Measurements from ENCODE around the gene TTYH2. TPM values are rescaled to one million over a fixed set of nuclear protein-coding genes. Genes with fewer than 3 reads are reported as not detected.

Gene TTYH2
- total RNA-seq, 1 experiment from 2014 or later: 1.5 TPM

DNA sequence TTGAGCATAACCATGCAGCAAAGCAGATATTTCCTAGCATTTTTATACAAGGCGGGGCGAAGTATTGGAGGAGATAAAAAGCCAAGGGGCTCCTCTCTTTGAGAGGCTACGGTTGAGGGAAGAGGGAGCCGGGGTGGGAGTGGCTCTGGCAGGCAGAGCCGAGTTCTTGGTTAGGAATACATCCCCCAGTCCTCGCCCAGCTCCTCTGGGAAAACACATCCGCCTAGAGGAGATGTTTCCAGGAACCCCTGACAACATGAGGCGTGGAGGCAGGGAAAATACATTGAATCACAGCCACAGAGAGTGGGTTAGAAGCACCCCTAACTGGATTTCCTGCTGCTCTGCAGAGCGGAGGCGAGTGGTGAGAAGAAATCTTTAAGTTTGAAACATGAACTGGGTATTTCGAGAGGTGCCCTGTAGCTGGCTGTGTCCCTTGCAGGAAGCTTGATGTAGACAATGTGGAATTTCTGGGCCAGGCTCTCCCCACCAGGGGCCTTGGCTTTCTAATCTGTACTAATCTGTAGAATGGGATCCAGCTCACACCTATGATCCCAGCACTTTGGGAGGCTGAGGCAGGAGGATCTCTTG is 27.3 kb downstream of the TTYH2 start:
- TF ChIP-seq, protein P1, sequence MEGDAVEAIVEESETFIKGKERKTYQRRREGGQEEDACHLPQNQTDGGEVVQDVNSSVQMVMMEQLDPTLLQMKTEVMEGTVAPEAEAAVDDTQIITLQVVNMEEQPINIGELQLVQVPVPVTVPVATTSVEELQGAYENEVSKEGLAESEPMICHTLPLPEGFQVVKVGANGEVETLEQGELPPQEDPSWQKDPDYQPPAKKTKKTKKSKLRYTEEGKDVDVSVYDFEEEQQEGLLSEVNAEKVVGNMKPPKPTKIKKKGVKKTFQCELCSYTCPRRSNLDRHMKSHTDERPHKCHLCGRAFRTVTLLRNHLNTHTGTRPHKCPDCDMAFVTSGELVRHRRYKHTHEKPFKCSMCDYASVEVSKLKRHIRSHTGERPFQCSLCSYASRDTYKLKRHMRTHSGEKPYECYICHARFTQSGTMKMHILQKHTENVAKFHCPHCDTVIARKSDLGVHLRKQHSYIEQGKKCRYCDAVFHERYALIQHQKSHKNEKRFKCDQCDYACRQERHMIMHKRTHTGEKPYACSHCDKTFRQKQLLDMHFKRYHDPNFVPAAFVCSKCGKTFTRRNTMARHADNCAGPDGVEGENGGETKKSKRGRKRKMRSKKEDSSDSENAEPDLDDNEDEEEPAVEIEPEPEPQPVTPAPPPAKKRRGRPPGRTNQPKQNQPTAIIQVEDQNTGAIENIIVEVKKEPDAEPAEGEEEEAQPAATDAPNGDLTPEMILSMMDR (conservative IDR thresholded peaks at IDR 0.05): no peak
- TF ChIP-seq EZH2 (IDR thresholded peaks at IDR 0.05; ENCODE audit: low read depth): no peak
- no peaks in the 10 kb centered on the region for H3K4me1 ChIP-seq (replicated peaks; ENCODE audit: insufficient read depth)
- H3K36me3 ChIP-seq (ENCODE audit: low read depth): no peaks in the 10 kb centered on the region
- POLR2A ChIA-PET (ENCODE audit: unreplicated experiment): no interaction called here
- H2AFZ ChIP-seq: no peak overlapping the region
- no peaks in the 10 kb centered on the region for H3K79me2 ChIP-seq (ENCODE audit: low read depth)
- no peaks in the 10 kb centered on the region for H3K9me3 ChIP-seq (ENCODE audit: insufficient read depth, low read depth)
- H4K20me1 ChIP-seq (ENCODE audit: insufficient read depth): no peaks in the 10 kb centered on the region
- intact Hi-C loops (cut with micrococcal nuclease; ENCODE audit: unreplicated experiment): no loop called here
- peaks cover 90% of the 10 kb centered on the region for H3K27me3 ChIP-seq (ENCODE audit: insufficient read depth, low read depth)
- no peaks in the 10 kb centered on the region for H3K9me2 ChIP-seq (ENCODE audit: insufficient read depth)
- no peaks in the 10 kb centered on the region for H3F3A ChIP-seq (ENCODE audit: insufficient read depth, low read depth)
- no peak overlapping the region for H3K27ac ChIP-seq
- no peak overlapping the region for H3K4me3 ChIP-seq
- no TSS peak for BruUV-seq (replicated peaks)
- no peak for DNase-seq
- CTCF ChIA-PET: no interaction called here
- H3K4me2 ChIP-seq: no peak overlapping the region

DNA sequence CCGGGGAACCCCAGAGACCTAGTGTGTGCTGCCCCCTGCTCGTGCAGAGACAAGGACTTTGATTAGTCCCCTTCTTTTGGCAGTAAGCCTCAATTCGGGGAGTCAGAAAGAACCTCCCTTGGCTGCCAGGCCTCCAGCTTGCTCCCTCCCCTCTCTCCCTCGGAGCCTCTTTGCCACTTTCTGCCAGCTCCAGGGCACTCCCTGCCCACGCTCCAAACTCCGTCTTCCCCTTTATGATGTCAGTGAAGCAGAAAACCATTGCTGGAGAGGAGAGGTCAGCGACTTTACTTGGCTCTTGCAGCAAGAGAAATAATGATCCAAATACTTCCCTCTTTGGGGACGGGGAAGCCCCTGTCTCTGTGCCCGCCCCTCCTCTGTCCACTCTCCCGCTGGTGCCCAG is 28.1 kb downstream of the TTYH2 start:
- Histone ChIP-seq H3K4me1 (replicated peaks; ENCODE audit: insufficient read depth) (no peaks in the 10 kb centered on the region), H4K20me1 (ENCODE audit: insufficient read depth) (no peaks in the 10 kb centered on the region), H2AFZ (no peak overlapping the region), H3K27me3 (ENCODE audit: insufficient read depth, low read depth) (peaks cover 91% of the 10 kb centered on the region), H3K36me3 (ENCODE audit: low read depth) (no peaks in the 10 kb centered on the region), H3K27ac (no peak overlapping the region), H3F3A (ENCODE audit: insufficient read depth, low read depth) (no peaks in the 10 kb centered on the region), H3K4me3 (no peak overlapping the region), H3K9me2 (ENCODE audit: insufficient read depth) (no peaks in the 10 kb centered on the region), H3K79me2 (ENCODE audit: low read depth) (no peaks in the 10 kb centered on the region), H3K9me3 (ENCODE audit: insufficient read depth, low read depth) (no peaks in the 10 kb centered on the region), H3K4me2 (no peak overlapping the region)
- CTCF ChIA-PET: no interaction called here
- DNase-seq: no peak
- no TSS peak for BruUV-seq (replicated peaks)
- TF ChIP-seq, protein P1 (conservative IDR thresholded peaks at IDR 0.05): no peak
- intact Hi-C loops (cut with micrococcal nuclease; ENCODE audit: unreplicated experiment): no loop called here
- POLR2A ChIA-PET (ENCODE audit: unreplicated experiment): no interaction called here

DNA sequence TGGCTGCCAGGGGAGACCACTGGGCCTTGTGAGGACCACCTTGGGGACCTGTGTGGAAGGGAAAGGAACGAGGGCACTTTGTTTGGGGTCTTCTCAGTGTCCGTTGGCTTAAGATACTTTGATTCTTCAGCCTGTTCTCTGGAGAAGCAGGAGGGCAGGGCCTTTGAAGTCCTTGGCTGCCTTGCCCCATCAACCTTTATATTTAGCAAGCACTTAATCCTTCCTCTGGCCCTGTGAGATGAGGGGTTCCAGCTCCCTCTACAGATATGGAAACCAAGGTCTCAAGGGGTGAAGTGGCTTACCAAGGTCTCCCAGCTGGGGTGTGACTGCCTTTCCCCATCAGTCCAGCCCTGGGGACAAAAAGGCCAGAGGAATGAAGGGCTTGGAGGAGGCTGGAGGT is 28.5 kb downstream of the TTYH2 start:
- DNase-seq: no peak
- Histone ChIP-seq H4K20me1 (ENCODE audit: insufficient read depth) (no peaks in the 10 kb centered on the region), H3K27ac (no peak overlapping the region), H3K27me3 (ENCODE audit: insufficient read depth, low read depth) (peaks cover 91% of the 10 kb centered on the region), H3K9me3 (ENCODE audit: insufficient read depth, low read depth) (no peaks in the 10 kb centered on the region), H3K9me2 (ENCODE audit: insufficient read depth) (no peaks in the 10 kb centered on the region), H3K79me2 (ENCODE audit: low read depth) (no peaks in the 10 kb centered on the region), H3K4me2 (no peak overlapping the region), H3F3A (ENCODE audit: insufficient read depth, low read depth) (no peaks in the 10 kb centered on the region), H3K36me3 (ENCODE audit: low read depth) (no peaks in the 10 kb centered on the region), H3K4me3 (no peak overlapping the region), H3K4me1 (replicated peaks; ENCODE audit: insufficient read depth) (no peaks in the 10 kb centered on the region), H2AFZ (no peak overlapping the region)
- BruUV-seq (replicated peaks): no TSS peak
- POLR2A ChIA-PET (ENCODE audit: unreplicated experiment): no interaction called here
- TF ChIP-seq, protein P1 (conservative IDR thresholded peaks at IDR 0.05): no peak
- TF ChIP-seq EZH2 (IDR thresholded peaks at IDR 0.05; ENCODE audit: low read depth): no peak
- CTCF ChIA-PET: no interaction called here
- intact Hi-C loops (cut with micrococcal nuclease; ENCODE audit: unreplicated experiment): no loop called here
